GM21576 (cell line): ENCODE measurements around the gene ITPR2.
"Not testable (repeated sequence)": the region's sequence is repeated elsewhere in the genome, so short reads cannot be mapped to it uniquely, and the experiment has no call there.

Experiments used
- ATAC-seq: cut with Tn5 transposase; IDR thresholded peaks from one replicate; pipeline ENCODE4 v1.9.1; 2021; ENCODE audit warnings: mild to moderate bottlenecking, moderate library complexity; ENCODE audit not compliant: unreplicated experiment

ITPR2 gene

DNA sequence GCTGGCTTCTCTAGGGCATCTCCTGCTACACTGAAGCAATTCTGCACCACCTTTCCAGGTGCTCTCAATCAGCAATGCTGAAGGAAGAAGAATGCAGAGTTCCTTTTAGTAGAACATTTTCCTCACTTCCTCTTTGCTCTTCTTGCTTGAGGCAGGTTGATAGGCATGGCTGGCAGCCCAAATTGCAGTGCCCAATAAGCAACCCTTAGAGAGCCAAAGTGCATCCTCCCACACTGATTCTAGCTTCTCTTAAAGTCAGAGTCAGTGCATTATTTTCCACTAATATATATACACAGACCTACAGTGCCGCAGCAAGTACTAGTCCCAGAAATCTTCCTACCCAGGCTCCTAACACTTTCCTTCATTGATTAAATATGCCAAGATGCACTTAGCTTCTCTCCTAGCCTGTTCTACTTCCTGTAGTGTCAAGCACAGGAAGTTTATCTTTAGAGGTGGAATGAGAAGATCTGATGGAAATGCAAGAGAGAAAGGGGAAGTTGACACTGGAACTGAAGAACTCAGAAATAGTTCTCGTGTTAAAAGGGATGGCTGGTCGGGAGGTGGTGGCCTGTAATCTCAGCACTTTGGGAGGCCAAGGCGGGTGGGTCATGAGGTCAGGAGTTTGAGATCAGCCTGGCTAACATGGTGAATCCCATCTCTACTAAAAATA is 504.9 kb downstream of the ITPR2 start:
- ATAC-seq: no peak

DNA sequence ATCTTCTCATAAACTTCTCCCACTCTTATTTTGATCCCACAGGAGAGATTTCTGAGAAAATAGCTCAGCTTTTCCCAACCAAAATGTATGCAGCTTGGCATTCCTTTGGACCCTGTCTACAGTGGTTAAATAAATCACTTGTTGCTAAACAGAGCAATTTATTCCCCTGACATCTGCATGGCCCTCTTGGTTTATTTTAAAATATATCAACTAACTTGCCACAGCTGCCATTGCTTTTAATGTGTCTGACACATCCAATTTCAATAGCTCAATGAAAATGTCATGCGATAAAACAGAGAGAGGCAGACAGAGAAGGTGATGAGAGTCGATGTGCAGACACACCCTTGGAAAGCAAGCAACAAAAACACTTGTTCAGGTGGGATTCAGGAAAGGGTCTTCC is 509.3 kb downstream of the ITPR2 start:
- ATAC-seq: no peak

DNA sequence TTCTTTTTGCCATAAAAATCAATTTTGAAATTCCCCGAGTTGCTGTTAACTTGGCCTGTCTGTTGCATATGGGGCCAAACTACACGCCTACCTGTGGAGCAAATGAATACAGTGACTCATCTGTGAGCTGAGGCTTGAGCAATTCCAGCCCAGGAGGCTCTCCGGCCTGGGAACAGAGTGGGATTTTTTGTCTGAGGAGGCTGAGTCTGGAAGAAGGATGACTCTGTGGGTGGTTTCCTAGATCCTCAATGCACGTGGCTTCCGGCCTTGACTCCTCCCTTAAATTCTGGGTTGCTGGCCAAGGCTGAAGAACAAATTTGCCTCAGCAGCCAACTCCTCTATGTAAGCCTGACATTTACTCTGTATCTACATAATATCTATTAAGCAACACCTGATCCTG is 513.5 kb downstream of the ITPR2 start:
- ATAC-seq: no peak

DNA sequence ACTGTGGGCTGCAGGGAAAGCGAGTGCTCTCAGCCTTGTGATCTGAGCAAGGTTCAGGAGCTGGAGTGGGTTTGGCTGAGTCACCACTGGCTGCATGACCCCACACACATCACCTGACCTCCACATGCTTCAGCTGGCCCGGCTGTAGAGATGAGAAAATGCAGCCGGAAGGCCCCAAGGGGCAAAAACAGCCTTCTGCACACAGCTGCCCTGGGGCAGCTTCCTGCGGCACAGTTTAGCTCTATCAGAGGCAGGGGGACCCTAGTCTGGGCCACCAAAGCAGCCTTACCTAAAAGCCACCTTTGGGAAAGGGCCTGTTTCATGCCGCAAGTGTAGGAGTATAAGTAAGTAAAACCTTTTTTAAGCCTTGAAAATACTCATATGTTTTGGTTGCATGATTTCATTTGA is 514.3 kb downstream of the ITPR2 start:
- ATAC-seq: peak; percentile 94

DNA sequence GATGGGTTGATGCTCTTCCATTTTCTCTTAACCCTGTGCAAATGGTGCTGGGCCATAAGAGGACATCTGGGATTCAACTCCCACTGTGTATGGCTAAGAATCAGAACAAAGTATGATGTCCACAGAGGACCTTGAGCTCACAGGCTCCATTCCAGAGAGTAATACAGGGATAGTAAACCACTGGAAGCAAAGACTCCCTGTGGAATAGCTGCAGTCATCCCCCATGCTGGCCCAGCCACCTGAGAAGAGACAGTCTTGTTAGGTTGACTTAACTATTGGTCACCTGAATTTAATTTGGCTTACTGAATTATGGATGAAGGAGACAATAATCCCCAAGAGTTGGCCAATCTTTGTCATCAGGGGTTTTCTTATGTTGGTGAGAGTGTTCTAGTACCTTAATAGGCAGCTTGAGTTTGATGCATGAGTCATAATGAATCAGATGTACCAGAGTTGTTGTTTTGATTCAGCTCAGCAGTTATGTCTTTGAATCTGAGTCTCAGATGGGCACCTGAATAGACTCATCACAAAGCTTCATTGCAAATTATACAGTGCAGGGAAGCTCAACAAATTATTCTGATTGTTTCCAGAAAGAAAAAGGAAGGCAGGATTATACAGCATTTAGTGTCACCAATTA is 514.9 kb downstream of the ITPR2 start:
- ATAC-seq: peak; percentile 40

DNA sequence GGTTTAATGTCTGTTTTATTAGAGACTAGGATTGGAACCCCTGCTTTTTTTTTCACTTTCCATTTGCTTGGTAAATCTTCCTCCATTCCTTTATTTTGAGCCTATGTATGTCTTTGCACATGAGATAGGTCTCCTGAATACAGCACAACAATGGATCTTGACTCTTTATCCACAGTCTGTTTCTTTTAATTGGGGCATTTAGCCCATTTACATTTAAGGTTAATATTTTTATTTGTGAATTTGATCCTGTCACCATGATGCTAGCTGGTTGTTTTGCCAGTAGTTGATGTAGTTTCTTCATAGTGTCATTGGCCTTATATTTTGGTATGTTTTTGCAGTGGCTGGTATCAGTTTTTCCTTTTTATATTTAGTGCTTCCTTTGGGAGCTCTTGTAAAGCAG is 518.9 kb downstream of the ITPR2 start:
- not testable (repeated sequence) for ATAC-seq

DNA sequence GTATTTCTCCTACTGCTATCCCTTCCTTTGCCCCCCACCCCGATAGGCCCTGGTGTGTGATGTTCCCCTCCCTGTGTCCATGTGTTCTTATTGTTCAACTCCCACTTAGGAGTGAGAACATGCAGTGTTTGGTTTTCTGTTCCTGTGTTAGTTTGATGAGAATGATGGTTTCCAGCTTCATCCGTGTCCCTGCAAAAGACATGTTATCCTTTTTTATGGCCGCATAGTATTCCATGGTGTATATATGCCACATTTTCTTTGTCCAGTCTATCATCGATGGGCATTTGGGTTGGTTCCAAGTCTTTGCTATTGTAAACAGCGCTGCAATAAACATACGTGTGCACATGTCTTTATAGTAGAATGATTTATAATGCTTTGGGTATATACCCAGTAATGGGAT is 522.5 kb downstream of the ITPR2 start:
- ATAC-seq: not testable (repeated sequence)

DNA sequence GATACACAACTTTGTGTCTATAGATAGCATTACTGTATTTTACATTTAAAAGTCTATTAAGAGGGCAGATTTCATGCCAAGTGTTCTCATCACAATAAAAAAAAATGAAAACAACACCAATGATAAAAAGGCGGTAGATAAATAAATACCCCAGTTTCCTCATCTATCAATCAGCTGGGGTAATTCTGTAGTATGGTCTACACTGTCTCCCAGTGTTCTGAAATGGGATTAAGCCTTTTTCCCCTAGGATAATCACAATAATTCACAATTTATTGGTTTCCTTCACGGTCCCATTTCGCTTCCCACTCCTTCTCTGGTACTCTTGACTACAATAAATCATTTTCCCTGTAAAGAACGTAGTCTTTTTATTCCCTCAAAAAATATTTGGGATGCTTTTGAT is 523.4 kb downstream of the ITPR2 start:
- no peak for ATAC-seq

DNA sequence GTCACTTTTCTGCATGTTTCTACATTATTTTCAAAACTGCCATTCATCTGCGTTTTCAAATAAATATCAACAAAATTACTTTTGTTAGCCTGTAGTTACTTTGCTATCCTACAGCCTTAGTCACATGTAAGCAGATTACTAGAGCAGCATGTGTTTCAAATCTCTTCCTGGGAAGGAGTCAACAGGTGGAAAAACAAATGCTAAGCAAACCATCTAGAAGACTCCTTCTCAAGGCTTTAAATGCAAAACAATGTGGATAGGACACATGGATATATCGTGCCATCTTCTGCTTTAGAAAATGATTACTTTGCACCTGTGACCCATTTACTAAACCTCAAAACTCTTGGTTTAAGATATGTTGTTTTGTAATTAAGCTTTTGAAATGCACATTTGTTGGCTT is 528.7 kb downstream of the ITPR2 start:
- no peak for ATAC-seq

DNA sequence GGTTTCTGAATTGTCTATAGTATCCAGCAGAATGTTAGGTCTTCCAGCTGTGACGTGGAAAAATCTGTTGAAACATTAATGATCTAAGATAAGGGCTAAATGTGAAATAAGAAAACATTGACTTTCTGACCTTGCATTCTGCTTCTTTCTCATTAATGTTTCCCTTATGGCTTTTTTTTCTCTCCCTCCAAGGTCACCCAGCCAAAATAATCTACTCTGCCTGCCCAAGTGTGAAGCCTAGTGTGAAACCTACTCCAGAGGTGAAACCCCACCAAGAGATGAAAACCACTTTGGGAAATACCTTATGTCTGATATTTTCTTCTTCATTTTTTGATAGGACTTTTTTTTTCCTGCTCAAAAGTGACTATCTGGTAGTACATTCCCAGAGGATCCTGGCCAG is 529.6 kb downstream of the ITPR2 start:
- ATAC-seq: no peak

DNA sequence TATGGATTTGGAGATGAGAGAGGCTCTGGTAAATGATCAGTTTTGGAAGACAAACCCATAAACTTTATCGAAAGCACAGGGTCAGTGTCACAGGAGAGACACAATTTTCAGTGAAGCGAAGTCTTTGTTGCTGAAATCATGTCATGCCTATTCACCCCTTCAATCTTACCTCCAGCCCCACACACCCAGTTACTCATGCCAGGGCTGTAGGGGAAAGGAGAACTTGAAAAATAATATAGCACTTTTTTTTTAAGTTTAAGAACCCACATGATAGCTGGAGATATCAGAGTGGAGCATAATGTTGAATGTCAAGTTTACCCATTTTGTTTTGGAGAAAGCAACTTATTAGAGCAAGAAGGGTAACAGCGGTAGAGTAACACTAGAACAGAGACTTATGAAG is 530.2 kb downstream of the ITPR2 start:
- no peak for ATAC-seq

DNA sequence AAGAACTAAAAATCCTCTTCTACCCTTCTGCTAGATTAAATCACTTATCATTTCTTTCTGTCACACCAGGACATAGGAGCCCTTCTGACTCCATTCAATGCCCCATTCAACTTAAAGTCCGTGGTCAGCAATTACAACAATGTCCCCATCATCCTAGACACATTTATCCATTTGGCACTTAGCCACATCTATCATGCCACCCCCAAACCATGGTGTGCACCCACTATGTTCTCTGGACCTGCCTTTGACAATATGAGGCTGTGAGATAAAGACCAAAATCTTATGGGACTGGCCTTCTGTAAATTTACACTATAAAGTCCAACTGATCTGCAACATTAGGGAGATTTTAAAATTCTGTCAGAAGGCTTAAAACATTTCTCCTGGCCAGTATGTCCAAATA is 533.2 kb downstream of the ITPR2 start:
- no peak for ATAC-seq

DNA sequence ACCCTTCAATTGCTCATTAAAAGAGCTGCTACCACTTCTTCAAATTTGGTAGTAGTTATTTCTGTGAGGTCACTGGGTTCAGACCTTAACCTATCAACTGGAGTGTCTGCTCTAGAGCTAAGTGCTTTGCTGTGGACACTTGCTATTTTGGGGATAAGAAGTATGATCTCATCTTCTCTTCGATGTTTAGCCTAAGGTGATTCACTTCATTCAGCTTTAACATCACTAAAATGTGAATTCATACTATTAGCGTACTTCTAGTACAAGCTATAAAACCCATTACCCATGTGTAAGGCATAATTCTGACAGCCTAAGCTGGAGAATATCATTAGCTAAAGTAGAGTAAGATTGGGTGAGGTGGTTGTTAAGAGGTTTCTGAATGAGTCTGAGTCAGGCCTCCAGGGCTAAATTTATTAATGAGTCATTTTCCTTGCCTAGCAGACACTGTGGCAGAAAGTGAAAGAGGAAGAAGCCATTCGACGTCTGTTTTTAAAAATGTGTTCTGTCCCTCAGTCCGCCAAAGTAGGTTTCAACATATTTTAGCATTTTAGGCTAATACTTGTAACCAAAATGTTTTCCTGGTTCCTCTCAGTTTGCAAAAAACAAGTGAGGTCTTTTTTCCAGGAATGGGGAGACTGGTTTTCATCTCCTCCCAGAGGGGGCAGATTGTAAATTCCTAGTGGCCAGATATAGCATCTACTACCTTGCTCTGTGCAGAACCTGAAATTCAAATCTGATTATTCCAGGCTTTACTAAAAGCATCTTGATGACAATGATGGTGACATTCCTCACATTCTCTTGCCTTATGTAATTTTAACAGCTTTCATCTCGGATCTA is 534.0 kb downstream of the ITPR2 start:
- peak; percentile 98 for ATAC-seq

DNA sequence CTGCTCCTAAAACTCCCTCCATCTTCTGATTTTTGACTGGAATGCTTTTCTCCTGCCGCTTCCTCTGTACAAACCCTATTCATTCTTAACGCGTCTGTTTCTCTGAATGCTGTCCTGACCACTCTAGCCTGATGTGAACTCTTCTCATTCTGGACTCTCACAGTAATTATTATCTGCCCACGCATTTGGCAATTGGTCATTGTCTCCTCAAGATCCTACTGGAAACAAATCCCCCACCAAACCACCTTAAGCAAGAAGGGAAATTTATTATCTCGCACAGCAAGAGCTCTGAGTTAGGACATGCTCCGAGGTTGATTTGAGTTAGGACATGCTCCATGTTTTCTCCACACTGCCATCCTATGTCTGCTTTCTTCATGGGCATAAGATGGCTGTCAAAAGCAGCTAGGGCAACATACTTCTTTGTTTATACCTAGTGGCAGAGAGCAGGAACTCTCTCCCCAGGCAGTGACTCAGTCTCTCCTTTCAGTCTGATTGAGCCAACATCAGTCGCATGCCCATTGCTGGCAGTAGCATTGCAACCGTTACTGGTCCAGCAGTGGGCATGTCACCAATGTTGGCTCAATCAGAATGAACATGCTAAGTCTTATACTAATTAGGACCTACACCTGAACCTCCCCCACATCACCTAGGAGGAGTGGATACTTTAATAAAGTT is 535.5 kb downstream of the ITPR2 start:
- ATAC-seq: no peak

DNA sequence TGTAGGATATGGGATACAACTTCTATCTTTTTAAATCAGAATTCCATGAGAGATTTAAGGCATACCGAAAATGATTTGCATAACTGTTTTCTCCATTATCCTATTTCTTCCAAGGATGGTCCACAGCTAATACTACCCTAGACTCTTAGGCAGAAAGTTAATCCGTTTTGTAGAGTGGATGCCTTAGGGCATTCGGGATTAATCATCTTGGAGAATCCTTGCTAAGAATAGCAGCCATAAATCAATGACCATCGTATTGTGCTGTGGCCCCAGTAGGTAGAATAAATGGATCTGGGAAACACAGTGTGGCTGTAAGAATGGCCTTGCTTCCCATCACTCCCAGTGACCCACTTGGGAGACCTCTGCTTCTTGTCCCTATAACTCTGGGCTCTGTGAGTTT is 538.0 kb downstream of the ITPR2 start:
- no peak for ATAC-seq

DNA sequence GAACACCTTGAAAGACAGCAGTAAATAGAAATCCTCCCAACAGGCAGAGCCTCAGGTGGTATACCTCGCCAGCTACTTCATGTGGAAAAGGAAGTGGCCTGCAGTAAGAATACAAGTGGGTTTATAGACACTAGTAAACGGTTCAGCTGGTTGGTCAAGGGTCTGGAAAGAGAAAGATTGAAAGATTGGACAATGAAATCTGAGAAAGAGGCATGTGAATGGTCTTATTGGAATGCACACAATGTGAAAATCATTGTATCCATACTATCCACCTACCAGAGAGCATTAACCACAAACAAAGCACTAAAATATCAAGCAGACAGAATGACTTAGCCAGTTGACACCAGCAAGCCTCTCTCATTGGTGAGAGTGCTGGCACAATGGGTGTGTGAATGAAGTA is 539.4 kb downstream of the ITPR2 start:
- no peak for ATAC-seq

DNA sequence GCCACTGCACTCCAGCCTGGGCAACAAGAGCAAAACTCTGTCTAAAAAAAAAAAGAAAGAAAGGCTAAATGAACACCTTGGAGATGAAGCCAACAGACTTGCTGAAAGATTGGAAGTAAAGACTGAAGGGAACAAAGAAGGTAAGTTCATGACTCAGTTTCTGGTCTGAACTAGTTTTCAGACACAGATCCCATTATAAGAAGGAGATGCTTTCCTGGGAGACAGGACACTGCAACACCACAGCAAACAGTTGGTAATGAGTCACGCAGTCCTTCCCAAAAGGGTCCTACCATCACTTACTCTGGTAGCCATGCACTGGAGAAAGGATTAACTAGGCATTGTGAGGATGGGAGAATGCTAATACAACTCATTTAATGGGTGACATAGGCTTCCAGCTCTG is 540.4 kb downstream of the ITPR2 start:
- ATAC-seq: no peak

DNA sequence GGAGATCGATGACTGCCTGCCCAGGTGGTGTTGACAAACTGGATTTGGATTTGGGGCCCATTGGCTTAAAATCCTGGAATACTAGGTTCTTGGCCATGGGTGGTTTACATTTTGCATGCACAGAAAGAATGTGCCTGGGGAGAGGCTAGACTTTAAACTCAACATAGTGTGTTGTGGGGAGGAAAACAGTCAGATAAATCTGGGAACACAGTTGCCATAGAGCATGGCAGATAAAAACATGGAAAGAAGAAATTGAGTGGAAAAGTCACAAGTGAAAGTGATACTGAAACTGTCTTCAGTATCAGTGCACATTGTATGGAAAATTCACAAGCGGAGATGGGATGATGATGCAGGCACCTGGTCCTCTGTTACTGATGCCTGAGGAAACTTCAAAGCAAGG is 542.4 kb downstream of the ITPR2 start:
- ATAC-seq: no peak

DNA sequence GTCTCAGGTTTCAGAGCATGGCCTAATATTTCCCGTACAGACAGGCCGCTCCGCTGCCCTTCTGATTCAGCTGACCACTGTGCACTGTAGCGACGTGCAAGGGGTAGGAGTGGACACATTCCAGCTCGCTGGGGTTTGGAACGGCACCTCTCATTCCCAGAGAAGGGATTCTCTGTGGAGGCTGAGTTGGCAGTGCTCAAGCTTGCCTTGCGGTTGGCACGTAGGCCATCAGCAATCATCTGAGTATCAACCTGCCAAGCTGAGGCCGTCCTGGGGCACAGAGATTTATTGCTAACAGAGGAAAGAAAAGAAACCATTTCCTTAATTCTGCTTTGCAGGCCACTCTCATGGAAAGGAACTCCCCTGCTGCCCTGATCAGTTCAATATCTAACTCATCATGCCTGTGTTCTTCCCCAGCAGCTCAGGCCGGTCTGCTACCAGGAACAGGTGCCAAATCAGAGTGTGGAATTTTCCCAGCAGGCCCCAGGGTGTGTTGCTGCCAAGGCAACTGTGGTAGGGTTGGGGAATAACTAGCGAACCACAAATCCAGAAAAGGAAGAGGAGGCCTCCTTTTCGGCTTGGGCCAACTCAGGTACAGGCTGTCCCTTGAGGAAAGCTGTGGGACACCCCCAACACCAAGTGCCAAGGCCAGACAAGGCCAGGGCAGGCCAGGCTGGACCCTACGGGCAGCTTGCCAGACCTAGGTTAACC is 545.2 kb downstream of the ITPR2 start:
- ATAC-seq: no peak
